Mucosa of descending colon (tissue), 3 donors: Measurements from ENCODE around the gene GLRX. TPM values are rescaled to one million over a fixed set of nuclear protein-coding genes. Genes with fewer than 3 reads are reported as not detected.

ENCODE experiments used
- ATAC-seq: fragments of 200-7000 bp; cut with Tn5 transposase; one replicate; pipeline ENCODE4 v1.9.1; 2020; ENCODE audit warnings: mild to moderate bottlenecking, moderate library complexity
- DNase-seq, 3 donors: peaks; one replicate each; pipeline ENCODE4 v3.0.0-alpha.2; 2020
- H3K36me3 ChIP-seq: fragments of 200-600 bp; one replicate; pipeline ENCODE4 v1.8.0; 2021; ENCODE audit warnings: low read depth, mild to moderate bottlenecking
- H3K4me1 ChIP-seq: fragments of 200-600 bp; one replicate; pipeline ENCODE4 v1.8.0; 2021; ENCODE audit warnings: low read depth, mild to moderate bottlenecking
- H3K4me3 ChIP-seq: fragments of 200-600 bp; one replicate; pipeline ENCODE4 v1.8.0; 2021; ENCODE audit warnings: mild to moderate bottlenecking
- H3K9me3 ChIP-seq: fragments of 200-600 bp; one replicate; pipeline ENCODE4 v1.8.0; 2021; ENCODE audit warnings: mild to moderate bottlenecking
- intact Hi-C, 2 donors: fragments of 100-400 bp; cut with DNase I in 1 of 2; cut with micrococcal nuclease in 1 of 2; formaldehyde crosslinking; loops; one replicate each; pipeline versions ENCODE4 v1.11.0 to v1.11.1; 2022; cut with DNase I, micrococcal nuclease
- total RNA-seq, 3 donors: library from RNA; stranded (reverse); fragmentation: NEBNext Ultra II Directional in 2 of 3; extraction: Animal tissue kit (Norgen Biotek cat#: 25700) in 2 of 3; gene quantifications; one replicate each; pipeline versions ENCODE4 v1.2.1 to v1.2.4, GENCODE V29; 2021 to 2023
- TF ChIP-seq, protein P1 (sequence below): fragments of 200-600 bp; IDR thresholded peaks from one replicate; pipeline ENCODE4 v1.8.0; 2022; ENCODE audit warnings: antibody characterized with exemption, mild to moderate bottlenecking
- donor health status: DM: no; HTN: no; CAD: no; lungs with moderate emphysema.
- donor health status: DM: no; HTN: no; CAD: no.
- donor health status: DM: no; HTN: yes; CAD: no.

Gene GLRX
- total RNA-seq, 3 donors from 2014 or later, result 40.6 to 90.5 (median 65.5) TPM

DNA sequence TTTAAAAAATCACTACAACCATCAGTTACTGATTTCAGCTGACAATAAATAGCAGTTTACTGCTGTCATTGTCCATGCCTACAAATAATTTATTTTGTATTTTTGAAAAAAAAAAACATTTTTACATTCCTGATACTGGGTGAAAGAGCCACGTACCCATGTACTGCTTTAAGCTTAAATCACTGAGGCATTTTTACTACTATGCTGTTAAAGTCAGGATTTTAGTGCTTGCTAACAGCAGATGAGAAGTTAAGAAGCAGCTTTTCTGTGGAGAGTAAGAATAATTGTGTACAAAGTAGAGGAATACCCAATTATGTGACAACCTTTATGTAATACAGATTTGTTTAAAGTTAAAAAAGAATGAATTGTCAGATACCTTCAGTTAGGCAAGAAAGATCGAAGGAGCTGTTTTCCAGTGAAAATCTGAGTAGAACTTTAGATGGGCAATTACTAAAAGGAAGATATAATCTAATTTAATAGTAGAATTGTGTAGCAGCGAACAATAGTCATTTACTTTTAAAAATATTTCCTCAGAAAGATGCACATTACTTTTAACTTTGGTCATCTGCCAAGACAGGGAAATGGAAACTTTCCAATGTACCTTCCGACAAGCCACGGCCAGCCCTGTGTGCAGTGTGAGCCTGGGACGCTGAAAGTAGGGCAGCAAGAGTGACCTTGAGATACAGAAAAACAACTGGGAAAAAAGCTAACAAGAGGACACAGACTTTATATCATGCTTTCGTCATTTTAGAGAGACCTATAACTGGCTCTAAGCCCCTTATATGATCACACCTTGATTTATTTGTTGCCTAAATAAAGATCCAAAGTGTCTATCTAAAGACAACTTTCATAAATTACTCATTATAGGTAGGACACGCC is 51.5 kb downstream of the GLRX start:
- Histone ChIP-seq H3K36me3 (no peaks in the 10 kb centered on the region), H3K9me3 (no peaks in the 10 kb centered on the region), H3K4me3 (no peak overlapping the region), H3K4me1 (no peaks in the 10 kb centered on the region)
- TF ChIP-seq, protein P1, sequence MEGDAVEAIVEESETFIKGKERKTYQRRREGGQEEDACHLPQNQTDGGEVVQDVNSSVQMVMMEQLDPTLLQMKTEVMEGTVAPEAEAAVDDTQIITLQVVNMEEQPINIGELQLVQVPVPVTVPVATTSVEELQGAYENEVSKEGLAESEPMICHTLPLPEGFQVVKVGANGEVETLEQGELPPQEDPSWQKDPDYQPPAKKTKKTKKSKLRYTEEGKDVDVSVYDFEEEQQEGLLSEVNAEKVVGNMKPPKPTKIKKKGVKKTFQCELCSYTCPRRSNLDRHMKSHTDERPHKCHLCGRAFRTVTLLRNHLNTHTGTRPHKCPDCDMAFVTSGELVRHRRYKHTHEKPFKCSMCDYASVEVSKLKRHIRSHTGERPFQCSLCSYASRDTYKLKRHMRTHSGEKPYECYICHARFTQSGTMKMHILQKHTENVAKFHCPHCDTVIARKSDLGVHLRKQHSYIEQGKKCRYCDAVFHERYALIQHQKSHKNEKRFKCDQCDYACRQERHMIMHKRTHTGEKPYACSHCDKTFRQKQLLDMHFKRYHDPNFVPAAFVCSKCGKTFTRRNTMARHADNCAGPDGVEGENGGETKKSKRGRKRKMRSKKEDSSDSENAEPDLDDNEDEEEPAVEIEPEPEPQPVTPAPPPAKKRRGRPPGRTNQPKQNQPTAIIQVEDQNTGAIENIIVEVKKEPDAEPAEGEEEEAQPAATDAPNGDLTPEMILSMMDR, result no peak
- ATAC-seq (peak; percentile 50), DNase-seq (no peak)
- intact Hi-C loops, result no loop called here

DNA sequence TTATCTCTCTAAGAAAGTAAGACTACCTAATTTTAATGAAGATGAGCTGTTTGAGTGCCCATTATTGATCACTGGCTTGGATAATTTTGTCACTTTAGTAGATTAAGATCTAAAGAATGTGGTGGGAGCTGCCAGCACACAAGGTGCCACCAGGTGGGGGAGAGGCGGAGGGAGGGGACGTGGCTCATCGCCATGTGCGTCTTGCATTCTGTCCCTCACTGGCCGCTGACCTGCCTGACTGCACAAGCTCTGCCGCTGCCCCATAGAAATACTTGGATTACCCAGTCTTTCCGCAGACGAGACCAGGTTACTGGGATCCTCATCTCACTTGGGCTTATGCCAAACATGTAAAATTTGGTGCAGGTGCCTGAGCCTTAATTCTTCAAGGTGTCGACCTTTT is 53.8 kb downstream of the GLRX start:
- intact Hi-C loops, result no loop called here
- Histone ChIP-seq H3K9me3 (no peaks in the 10 kb centered on the region), H3K36me3 (no peaks in the 10 kb centered on the region), H3K4me1 (no peaks in the 10 kb centered on the region), H3K4me3 (no peak overlapping the region)
- no peak for ATAC-seq
- DNase-seq, result no peak
- TF ChIP-seq, protein P1, result no peak

DNA sequence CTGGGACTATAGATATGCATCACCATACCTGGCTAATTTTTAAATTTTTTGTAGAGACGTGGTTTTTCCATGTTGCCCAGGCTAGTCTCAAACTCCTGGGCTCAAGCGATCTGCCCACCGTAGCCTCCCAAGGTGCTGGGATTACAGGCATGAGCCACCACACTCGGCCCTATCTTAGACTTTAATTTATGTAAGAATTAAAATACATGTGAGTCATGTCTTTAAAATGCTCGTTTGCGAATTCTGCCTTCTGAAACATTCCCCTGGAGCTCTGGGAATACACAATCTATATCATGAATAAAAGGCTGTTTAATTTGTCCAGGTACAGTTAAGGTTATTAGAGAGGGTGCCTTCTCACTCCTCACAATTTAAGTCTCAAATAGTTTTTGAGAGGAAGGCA is 58.6 kb downstream of the GLRX start:
- TF ChIP-seq, protein P1, result no peak
- Histone ChIP-seq H3K4me3 (no peak overlapping the region), H3K9me3 (no peaks in the 10 kb centered on the region), H3K36me3 (no peaks in the 10 kb centered on the region), H3K4me1 (peaks cover 23% of the 10 kb centered on the region)
- DNase-seq (no peak), ATAC-seq (no peak)
- intact Hi-C loops, result no loop called here

Other genes starting within 250 kb of the GLRX start
- under 1 TPM; 0.28 to 0.49 (median 0.41) TPM for gene GPR150, start 202.6 kb downstream of the GLRX start, total RNA-seq
- 1 to 10 TPM in 2 of 3 donors, under 1 TPM in 1; 0.31 to 2.5 (median 1.4) TPM for gene RFESD, start 175.9 kb downstream of the GLRX start, total RNA-seq
- gene SPATA9, start 139.7 kb downstream of the GLRX start, total RNA-seq, result 1 to 10 TPM in 1 of 3 donors, under 1 TPM in 2; 0.38 to 1.2 (median 0.39) TPM
- 10 to 100 TPM; 56.5 to 85.2 (median 60.4) TPM for gene RHOBTB3, start 91.4 kb downstream of the GLRX start, total RNA-seq
- gene ELL2, start 139.1 kb upstream of the GLRX start, total RNA-seq, result 10 to 100 TPM; 26.9 to 42.7 (median 31.7) TPM